Endothelial cell of umbilical vein (primary cell): ENCODE results near the gene DIP2A. TPM values are rescaled to one million over a fixed set of nuclear protein-coding genes. Genes with fewer than 3 reads are reported as not detected.

ENCODE experiments used
- BruUV-seq: library from RNA; stranded (reverse); fragments of 400-500 nt; replicated peaks from 2 replicates; lab custom pipeline; 2021; lab: Mats Ljungman, UMichigan
- CTCF ChIA-PET: fragments of 300-600, 350-600 bp; sonication (Branson Sonifier 250); formaldehyde crosslinking; loops from one replicate; lab custom pipeline; 2021; ENCODE audit warnings: antibody characterized with exemption, inconsistent platforms; lab: Charles Lee
- POLR2A ChIA-PET: fragments of 300-600, 350-600 bp; sonication (Branson Sonifier 250); formaldehyde crosslinking; loops from one replicate; lab custom pipeline; 2021; ENCODE audit warnings: antibody characterized with exemption, inconsistent platforms; lab: Charles Lee
- DNase-seq: peaks from one replicate; pipeline ENCODE4 v3.0.0-alpha.2; 2011; ENCODE audit warnings: low read depth, low spot score
- FAIRE-seq: peaks from 2 replicates; lab custom pipeline; 2011; peaks lifted over from hg19 to GRCh38; lab: Jason Lieb, UNC
- H2AFZ ChIP-seq: 2 replicates; pipeline ENCODE4 v1.6.0; 2012; ENCODE audit warnings: low read depth, low read length, control low read depth, inconsistent platforms
- H3K27ac ChIP-seq: 2 replicates; pipeline ENCODE4 v1.5.1; 2011; ENCODE audit warnings: low read depth, mild to moderate bottlenecking, control low read depth, low read length, moderate library complexity; ENCODE audit not compliant: insufficient read depth
- H3K27me3 ChIP-seq, 2 experiments: 2 replicates each; pipeline versions ENCODE4 v1.6.0 to v1.6.1; 2011; ENCODE audit warnings: low read length in 2 of 2, mixed read lengths in 1 of 2; ENCODE audit not compliant: control insufficient read depth in 2 of 2, insufficient read depth in 2 of 2
- H3K36me3 ChIP-seq, 2 experiments: 2 replicates in 1 of 2; 3 replicates in 1 of 2; pipeline ENCODE4 v1.5.1; 2011; ENCODE audit warnings: low read length in 2 of 2, mild to moderate bottlenecking in 1 of 2, moderate library complexity in 1 of 2; ENCODE audit not compliant: control insufficient read depth in 2 of 2, insufficient read depth in 2 of 2; ENCODE audit errors: extremely low read depth in 1 of 2
- H3K4me1 ChIP-seq: 3 replicates; pipeline ENCODE4 v1.5.1; 2011; ENCODE audit warnings: mild to moderate bottlenecking, low read length; ENCODE audit not compliant: control insufficient read depth, insufficient read depth; ENCODE audit errors: extremely low read depth
- H3K4me2 ChIP-seq: 2 replicates; pipeline ENCODE4 v1.6.1; 2011; ENCODE audit warnings: low read length, control low read depth, mixed read lengths; ENCODE audit not compliant: insufficient read depth
- H3K4me3 ChIP-seq, 3 experiments: fragments of 200-600 bp in 1 of 3; sonication (generic), shearing (Covaris generic) in 1 of 3; replicated peaks in 1 of 3; 2 replicates each; pipeline ENCODE4 v1.5.1; 2011 to 2016; ENCODE audit warnings: control low read depth in 3 of 3, low read length in 3 of 3, mild to moderate bottlenecking in 2 of 3, inconsistent platforms in 1 of 3, low read depth in 1 of 3, moderate library complexity in 1 of 3; ENCODE audit not compliant: insufficient read depth in 1 of 3
- H3K79me2 ChIP-seq: 2 replicates; pipeline ENCODE4 v1.6.0; 2012; ENCODE audit warnings: low read length, inconsistent platforms; ENCODE audit not compliant: control insufficient read depth, insufficient read depth
- H3K9ac ChIP-seq: replicated peaks from 2 replicates; pipeline ENCODE3; 2011; ENCODE audit warnings: low read length, control low read depth; ENCODE audit not compliant: insufficient read depth; ENCODE audit errors: extremely low read depth
- H3K9me1 ChIP-seq: replicated peaks from 3 replicates; pipeline ENCODE4 v1.6.0; 2011; ENCODE audit warnings: mild to moderate bottlenecking, low read length; ENCODE audit not compliant: control insufficient read depth, insufficient read depth; ENCODE audit errors: extremely low read depth
- H3K9me3 ChIP-seq: replicated peaks from 2 replicates; pipeline ENCODE4 v1.5.1; 2012; ENCODE audit warnings: low read length, inconsistent platforms; ENCODE audit not compliant: control insufficient read depth, insufficient read depth
- H4K20me1 ChIP-seq: replicated peaks from 2 replicates; pipeline ENCODE3; 2011; ENCODE audit warnings: mild to moderate bottlenecking, low read length; ENCODE audit not compliant: control insufficient read depth, insufficient read depth; ENCODE audit errors: extremely low read depth
- EZH2 ChIP-seq: IDR thresholded peaks from 2 replicates; pipeline ENCODE4 v1.6.1; 2012; ENCODE audit warnings: borderline replicate concordance, low read depth, mild to moderate bottlenecking, moderate library complexity, low read length, inconsistent platforms; ENCODE audit not compliant: severe bottlenecking
- FOS ChIP-seq: IDR thresholded peaks from 2 replicates; pipeline ENCODE4 v1.6.1; 2011; ENCODE audit warnings: mild to moderate bottlenecking, low read length, moderate library complexity, borderline replicate concordance; ENCODE audit not compliant: insufficient read depth
- GATA2 ChIP-seq: IDR thresholded peaks from 2 replicates; pipeline ENCODE4 v1.7.0; 2011; ENCODE audit warnings: low read depth, mild to moderate bottlenecking, moderate library complexity, mixed read lengths, low read length; ENCODE audit not compliant: insufficient read length, insufficient read depth
- JUN ChIP-seq: IDR thresholded peaks from 2 replicates; pipeline ENCODE4 v1.6.1; 2011; ENCODE audit warnings: borderline replicate concordance, low read depth; ENCODE audit not compliant: insufficient read length, insufficient read depth
- MYC ChIP-seq: IDR thresholded peaks from one replicate; pipeline ENCODE4 v1.6.1; 2011; ENCODE audit warnings: mild to moderate bottlenecking, low read depth, low read length
- POLR2AphosphoS5 ChIP-seq: IDR thresholded peaks from 2 replicates; pipeline ENCODE4 v1.6.1; 2012; ENCODE audit warnings: low read depth, mild to moderate bottlenecking, control low read depth, low read length, moderate library complexity; ENCODE audit not compliant: insufficient read depth
- dilution Hi-C: fragments of 300-500 bp; cut with MboI; formaldehyde crosslinking; loops from one replicate; pipeline ENCODE4 v1.15.0; 2019; ENCODE audit warnings: low sequenced_read_pairs; ENCODE audit not compliant: extremely low pct_ligation_motif_present
- intact Hi-C: fragments of 100-400 bp; cut with micrococcal nuclease; formaldehyde crosslinking; loops from one replicate; pipeline ENCODE4 v1.10.0; 2022
- polyA plus RNA-seq, 4 experiments: library from polyadenylated mRNA; depleted of rRNA in 3 of 4; stranded (reverse) in 3 of 4; unstranded in 1 of 4; fragments of >200 nt; gene quantifications; 2 replicates each; pipeline versions ENCODE4 v1.2.1 to v1.2.3, GENCODE V29; 2011 to 2012; ENCODE audit warnings: missing spikeins in 1 of 4
- total RNA-seq: library from RNA; stranded (reverse); gene quantifications from 2 replicates; pipeline ENCODE4 v1.2.3, GENCODE V29; 2021
- TF ChIP-seq, protein P1 (sequence below): IDR thresholded peaks from 2 replicates; pipeline ENCODE4 v1.6.1; 2011; ENCODE audit not compliant: insufficient read depth, insufficient read length

DIP2A gene
- total and polyA plus RNA-seq, 2 donors (not counting 3 experiments of a cell fraction or from before 2014, with no cell fraction given), result 34.5 to 62.1 TPM

DNA sequence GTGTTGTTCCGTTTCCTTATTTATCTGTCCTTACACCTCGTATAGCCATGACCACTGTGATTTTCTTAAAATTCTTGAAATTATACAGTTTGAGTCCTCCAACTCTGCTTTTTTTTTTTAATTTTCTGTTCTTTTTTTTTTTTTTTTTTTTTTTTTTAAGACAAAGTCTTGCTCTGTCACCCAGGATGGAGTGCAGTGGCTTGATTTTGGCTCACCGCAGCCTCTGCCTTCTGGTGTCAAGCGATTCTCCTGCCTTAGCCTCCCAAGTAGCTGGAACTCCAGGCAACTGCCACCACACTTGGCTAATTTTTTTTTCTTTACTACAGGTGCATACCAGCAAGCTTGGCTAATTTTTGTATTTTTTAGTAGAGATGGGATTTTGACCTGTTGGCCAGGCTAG is 48.9 kb downstream of the DIP2A start:
- no peaks in the 10 kb centered on the region for H4K20me1 ChIP-seq
- H3K27ac ChIP-seq, result no peak overlapping the region
- H3K9me3 ChIP-seq, result no peaks in the 10 kb centered on the region
- H3K4me1 ChIP-seq, result no peaks in the 10 kb centered on the region
- no peak for DNase-seq
- dilution Hi-C loops, result no loop called here
- intact Hi-C loops, result no loop called here
- no peaks in the 10 kb centered on the region for H3K27me3 ChIP-seq
- H2AFZ ChIP-seq, result no peak overlapping the region
- H3K36me3 ChIP-seq, result peaks cover 13 to 27% of the 10 kb centered on the region in 2 experiments
- FAIRE-seq, result no peak
- H3K79me2 ChIP-seq, result no peaks in the 10 kb centered on the region
- no TSS peak for BruUV-seq
- no peak overlapping the region for H3K4me3 ChIP-seq
- POLR2A ChIA-PET, result no interaction called here
- no peaks in the 10 kb centered on the region for H3K9me1 ChIP-seq
- TF ChIP-seq, protein P1, sequence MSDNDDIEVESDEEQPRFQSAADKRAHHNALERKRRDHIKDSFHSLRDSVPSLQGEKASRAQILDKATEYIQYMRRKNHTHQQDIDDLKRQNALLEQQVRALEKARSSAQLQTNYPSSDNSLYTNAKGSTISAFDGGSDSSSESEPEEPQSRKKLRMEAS, result no peak
- TF ChIP-seq POLR2AphosphoS5 (no peak), EZH2 (no peak), JUN (no peak), FOS (no peak), GATA2 (no peak), MYC (no peak)
- no peak overlapping the region for H3K4me2 ChIP-seq
- CTCF ChIA-PET, result interaction anchor here (1.0 kb wide), 2 partner anchors 31 to 154 kb away, joined by 3 to 4 read pairs; no protein-coding TSS in a partner anchor
- no peak overlapping the region for H3K9ac ChIP-seq
